Type B pancreatic cell (in vitro differentiated cells): ENCODE results near the gene NFASC. TPM values are rescaled to one million over a fixed set of nuclear protein-coding genes. Genes with fewer than 3 reads are reported as not detected.
A peak's percentile ranks its signal among the peaks of the same experiment; 100 is the strongest.

Experiments
- DNase-seq: peaks from one replicate; pipeline ENCODE4 v3.0.0; 2021; ENCODE audit warnings: mixed read lengths; ENCODE audit not compliant: unreplicated experiment; ENCODE audit errors: extremely low spot score
- H3K27ac Mint-ChIP-seq: 2 replicates; pipeline ENCODE4 v1.8.0; 2021; ENCODE audit warnings: mild to moderate bottlenecking, mixed read lengths
- H3K27me3 Mint-ChIP-seq: 2 replicates; pipeline ENCODE4 v1.8.0; 2021; ENCODE audit warnings: mixed read lengths
- H3K36me3 Mint-ChIP-seq: 2 replicates; pipeline ENCODE4 v1.8.0; 2021; ENCODE audit warnings: mixed read lengths
- H3K4me1 Mint-ChIP-seq: one replicate; pipeline ENCODE4 v1.8.0; 2021; ENCODE audit warnings: mixed read lengths; ENCODE audit not compliant: unreplicated experiment
- H3K4me3 Mint-ChIP-seq: 2 replicates; pipeline ENCODE4 v1.8.0; 2021; ENCODE audit warnings: mild to moderate bottlenecking, mixed read lengths
- H3K9me3 Mint-ChIP-seq: 2 replicates; pipeline ENCODE4 v1.8.0; 2021; ENCODE audit warnings: mixed read lengths
- total RNA-seq: library from RNA; stranded (reverse); gene quantifications from 2 replicates; pipeline ENCODE4 v1.2.1, GENCODE V29; 2021; ENCODE audit warnings: low replicate concordance
- TF ChIP-seq, protein P1 (sequence below): fragments of 200-600 bp; sonication (generic); conservative IDR thresholded peaks from 2 replicates; pipeline ENCODE4 v1.5.0; 2021; ENCODE audit warnings: antibody characterized with exemption, mild to moderate bottlenecking

NFASC gene
- total RNA-seq, 1 donor from 2014 or later: 16.4 TPM

- Mint-ChIP-seq H3K4me3 (no peak overlapping the region), H3K27me3 (peaks cover 31% of the 10 kb centered on the region), H3K27ac (no peak overlapping the region), H3K9me3 (no peaks in the 10 kb centered on the region), H3K4me1 (peaks cover 3% of the 10 kb centered on the region), H3K36me3 (no peaks in the 10 kb centered on the region)
- TF ChIP-seq, protein P1, sequence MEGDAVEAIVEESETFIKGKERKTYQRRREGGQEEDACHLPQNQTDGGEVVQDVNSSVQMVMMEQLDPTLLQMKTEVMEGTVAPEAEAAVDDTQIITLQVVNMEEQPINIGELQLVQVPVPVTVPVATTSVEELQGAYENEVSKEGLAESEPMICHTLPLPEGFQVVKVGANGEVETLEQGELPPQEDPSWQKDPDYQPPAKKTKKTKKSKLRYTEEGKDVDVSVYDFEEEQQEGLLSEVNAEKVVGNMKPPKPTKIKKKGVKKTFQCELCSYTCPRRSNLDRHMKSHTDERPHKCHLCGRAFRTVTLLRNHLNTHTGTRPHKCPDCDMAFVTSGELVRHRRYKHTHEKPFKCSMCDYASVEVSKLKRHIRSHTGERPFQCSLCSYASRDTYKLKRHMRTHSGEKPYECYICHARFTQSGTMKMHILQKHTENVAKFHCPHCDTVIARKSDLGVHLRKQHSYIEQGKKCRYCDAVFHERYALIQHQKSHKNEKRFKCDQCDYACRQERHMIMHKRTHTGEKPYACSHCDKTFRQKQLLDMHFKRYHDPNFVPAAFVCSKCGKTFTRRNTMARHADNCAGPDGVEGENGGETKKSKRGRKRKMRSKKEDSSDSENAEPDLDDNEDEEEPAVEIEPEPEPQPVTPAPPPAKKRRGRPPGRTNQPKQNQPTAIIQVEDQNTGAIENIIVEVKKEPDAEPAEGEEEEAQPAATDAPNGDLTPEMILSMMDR: no peak
- no peak for DNase-seq
Measured at GRCh38 chr1:204986181-204986580, 115.5 kb downstream of the NFASC start.

DNA sequence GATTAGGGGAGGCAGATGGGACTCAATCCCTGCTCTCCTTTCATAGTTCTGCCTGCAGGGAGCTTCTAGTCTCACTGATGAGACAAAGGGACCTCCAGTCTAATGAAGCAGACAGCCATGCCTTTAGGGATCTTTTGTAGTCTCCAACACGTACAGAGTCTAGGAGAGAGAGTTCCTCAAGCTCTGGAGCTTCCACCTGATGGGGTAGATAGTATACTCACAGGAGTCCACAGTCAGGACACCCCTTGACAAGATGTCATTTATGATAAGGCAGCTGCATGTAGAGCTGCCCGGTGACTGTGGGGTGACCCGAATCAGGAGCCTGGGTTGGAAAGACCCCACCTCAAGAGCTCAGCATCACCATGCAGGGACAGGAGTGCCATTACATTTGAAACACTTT, 117.0 kb downstream of the NFASC start:
- Mint-ChIP-seq H3K4me1 (peaks cover 3% of the 10 kb centered on the region), H3K4me3 (no peak overlapping the region), H3K27ac (no peak overlapping the region), H3K27me3 (peaks cover 42% of the 10 kb centered on the region), H3K36me3 (no peaks in the 10 kb centered on the region), H3K9me3 (no peaks in the 10 kb centered on the region)
- no peak for DNase-seq
- TF ChIP-seq, protein P1: no peak

GRCh38 chr1:204988196-204988595, 117.5 kb downstream of the NFASC start:
- no peak overlapping the region for H3K4me3 Mint-ChIP-seq
- no peak overlapping the region for H3K27ac Mint-ChIP-seq
- H3K36me3 Mint-ChIP-seq: no peaks in the 10 kb centered on the region
- no peaks in the 10 kb centered on the region for H3K9me3 Mint-ChIP-seq
- peaks cover 3% of the 10 kb centered on the region for H3K4me1 Mint-ChIP-seq
- TF ChIP-seq, protein P1: no peak
- DNase-seq: no peak
- H3K27me3 Mint-ChIP-seq: peaks cover 47% of the 10 kb centered on the region

- no peaks in the 10 kb centered on the region for H3K9me3 Mint-ChIP-seq
- no peak for DNase-seq
- peaks cover 3% of the 10 kb centered on the region for H3K4me1 Mint-ChIP-seq
Measured at GRCh38 chr1:204989266-204990058, 118.8 kb downstream of the NFASC start.

DNA sequence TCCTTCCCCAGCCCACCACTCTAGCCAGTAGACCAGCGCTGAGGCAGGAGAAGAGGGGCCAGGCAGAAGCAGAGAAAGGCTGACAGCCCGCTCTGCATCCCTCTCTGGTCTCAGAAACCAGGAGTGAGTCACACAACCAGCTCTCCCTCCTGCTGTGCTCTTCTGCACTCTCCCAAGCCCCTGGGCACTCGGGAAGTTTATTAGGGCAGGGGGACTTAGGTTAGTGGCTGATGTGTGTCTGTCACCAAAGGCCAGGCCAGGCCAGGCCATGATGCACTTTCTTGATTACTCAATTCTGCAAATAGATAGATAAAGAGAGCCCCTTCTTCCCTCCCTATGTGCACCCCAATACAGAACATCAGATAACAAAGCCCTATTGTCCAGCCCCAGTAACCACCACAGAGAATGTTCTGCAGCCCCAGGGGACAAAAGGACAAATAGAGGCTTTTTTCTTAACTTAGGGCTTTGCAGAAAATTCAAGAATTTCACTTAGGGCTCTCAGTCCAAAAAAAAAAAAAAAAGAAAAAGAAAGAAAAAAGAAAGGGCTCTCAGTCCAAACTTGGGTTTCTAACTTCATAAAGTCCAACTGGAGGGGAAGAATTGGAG, 119.5 kb downstream of the NFASC start:
- Mint-ChIP-seq H3K27me3 (peaks cover 64% of the 10 kb centered on the region), H3K4me1 (peaks cover 3% of the 10 kb centered on the region), H3K9me3 (no peaks in the 10 kb centered on the region), H3K27ac (no peak overlapping the region), H3K4me3 (no peak overlapping the region), H3K36me3 (no peaks in the 10 kb centered on the region)
- TF ChIP-seq, protein P1: no peak
- no peak for DNase-seq

More at GRCh38 chr1:204989266-204990058, 118.8 kb downstream of the NFASC start:
- TF ChIP-seq, protein P1: peak; percentile 98
- Mint-ChIP-seq H3K4me3 (no peak overlapping the region), H3K27ac (no peak overlapping the region), H3K27me3 (peaks cover 59% of the 10 kb centered on the region), H3K36me3 (no peaks in the 10 kb centered on the region)
